NOMO-1 treated with dmso at 0.1 percent for 144 hours (cell line): Measurements from ENCODE around the gene PPIL1.
A peak's percentile ranks its signal among the peaks of the same experiment; 100 is the strongest.
"Not testable (repeated sequence)": the region's sequence is repeated elsewhere in the genome, so short reads cannot be mapped to it uniquely, and the experiment has no call there.

Experiments
- DNase-seq: peaks from one replicate; lab custom pipeline; 2025; ENCODE audit not compliant: unreplicated experiment; lab: John Stamatoyannopoulos, UW

Gene PPIL1

DNA sequence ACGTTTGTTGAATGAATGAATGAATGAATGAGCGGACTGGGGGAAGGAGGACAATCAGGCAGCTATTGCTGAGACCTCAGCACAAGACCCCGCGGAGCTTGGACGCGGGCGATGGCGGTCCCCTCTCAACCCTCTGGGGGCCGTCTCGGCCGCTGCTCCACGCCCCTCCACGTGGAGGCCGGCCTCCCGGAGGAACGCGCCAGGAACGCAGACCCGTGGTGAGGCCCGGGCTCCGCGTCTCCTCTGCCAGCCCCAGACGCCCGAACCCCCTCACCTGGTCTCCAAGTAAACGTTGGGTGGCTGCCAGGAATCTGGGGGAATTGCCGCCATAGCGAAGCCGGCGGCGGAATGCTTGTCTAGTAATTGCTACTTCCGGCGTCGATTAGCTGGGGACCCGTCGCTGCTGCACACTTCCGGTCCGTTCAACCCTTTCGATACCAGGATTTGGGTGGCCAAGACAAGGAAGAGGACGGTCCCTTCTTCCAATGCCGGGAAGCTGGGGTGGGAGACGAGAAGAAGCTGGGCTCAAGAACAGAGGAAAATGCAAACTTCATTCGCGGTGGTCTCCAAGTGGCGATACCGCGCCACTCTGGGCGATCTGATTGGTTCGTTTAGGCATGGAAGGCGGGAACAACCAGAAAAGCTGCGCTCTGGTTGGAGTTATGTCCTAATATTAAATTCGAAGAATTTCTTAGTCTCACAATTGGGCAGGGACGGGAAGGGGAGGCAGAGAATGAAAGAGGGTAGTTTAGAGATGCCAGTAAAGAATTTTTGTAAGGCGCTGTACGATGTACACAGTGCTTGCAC, at the start of gene PPIL1:
Gene PPIL1, minus strand, starts transcription at position 361 of the 807 bp plus-strand sequence. Its CDS starts 31 bp downstream, at position 330.
- DNase-seq, result peak; percentile 84

DNA sequence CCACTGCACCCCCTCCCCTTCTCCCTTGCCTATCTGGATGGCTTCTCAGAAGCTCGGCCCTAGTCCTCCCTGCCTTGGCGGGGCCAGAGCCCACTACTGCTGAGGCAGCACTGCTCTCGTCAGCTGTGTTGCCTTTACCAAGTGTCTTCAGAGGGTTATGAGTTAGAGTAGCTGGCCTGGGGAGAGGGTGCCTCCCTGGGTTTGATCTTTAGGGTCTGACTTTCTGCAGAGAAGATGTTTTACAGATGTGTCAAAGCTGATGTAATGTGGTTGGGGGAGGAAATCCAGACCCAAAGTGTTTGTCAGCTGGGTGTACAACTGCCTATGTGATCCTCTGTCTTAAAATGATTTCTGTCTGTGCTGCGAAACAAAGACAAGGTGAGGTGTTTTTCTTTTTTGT, 49.5 kb upstream of the PPIL1 start:
- DNase-seq, result no peak

DNA sequence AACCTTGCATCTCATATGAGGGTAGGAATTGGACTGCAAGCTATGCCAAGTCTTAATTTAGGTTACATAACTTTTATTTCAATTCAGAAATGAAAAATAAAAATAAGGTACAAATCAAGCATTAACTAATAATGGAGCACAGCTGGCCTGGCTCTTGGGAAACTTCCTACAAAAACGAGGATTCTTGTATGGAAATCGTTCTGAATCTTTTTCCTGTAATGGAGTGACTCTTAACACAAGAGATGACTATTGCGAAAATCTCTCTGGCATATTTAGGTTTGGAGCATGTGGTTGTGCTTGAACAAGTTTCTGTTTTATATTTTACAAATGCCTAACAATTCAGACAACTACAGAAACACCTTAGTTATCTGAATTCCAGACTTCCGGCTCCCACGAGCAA, 45.9 kb upstream of the PPIL1 start:
- no peak for DNase-seq

DNA sequence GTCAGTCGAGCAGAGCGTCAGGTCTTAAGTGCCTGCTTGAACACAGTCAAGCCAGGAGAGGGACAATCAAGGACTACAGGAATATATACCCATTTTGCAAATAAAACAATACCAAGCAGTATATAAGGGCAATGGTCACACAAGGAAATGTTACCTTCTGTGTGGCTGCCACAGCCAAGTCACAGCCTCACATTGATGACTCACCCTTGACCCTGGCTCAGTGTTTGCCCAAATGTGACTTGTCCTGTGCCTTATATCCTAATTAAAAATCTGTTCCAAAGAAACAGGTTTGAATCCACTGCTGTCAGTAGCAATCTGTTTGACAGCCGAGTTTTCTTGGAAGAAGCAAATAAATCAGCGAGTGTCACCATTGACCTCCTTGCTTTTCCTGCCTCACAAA, 45.4 kb upstream of the PPIL1 start:
- no peak for DNase-seq

DNA sequence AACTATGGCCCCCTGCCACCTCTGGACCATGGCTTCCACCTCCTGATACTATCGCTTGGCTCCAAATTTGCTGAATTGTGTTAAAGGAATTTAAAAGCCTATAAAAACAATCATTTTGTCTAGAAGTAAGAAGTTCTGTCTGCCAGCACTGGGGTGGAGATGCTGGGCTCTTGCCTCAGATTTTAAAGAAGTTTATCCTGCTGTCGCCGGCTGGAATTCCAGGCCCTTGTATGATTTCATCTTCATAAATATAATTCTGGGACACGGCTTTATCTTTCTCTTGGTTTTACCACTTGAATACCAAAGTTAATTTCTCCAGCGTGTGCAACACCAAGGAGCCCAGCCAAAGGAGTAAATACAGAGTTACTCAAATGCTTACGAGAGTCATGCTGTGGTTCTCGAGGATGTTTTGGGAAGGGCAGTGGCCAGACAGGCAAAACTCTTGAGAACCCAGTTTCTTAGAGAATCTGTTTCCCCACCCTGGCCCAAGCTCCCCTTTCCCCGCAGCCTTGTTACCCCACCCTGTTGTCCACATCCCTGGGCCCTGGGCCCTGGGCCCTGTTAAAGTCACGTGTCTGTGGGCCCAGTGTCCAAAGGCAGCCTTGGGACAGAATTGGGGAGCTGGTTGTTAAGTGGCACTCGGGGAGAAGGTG, 43.1 kb upstream of the PPIL1 start:
- no peak for DNase-seq

DNA sequence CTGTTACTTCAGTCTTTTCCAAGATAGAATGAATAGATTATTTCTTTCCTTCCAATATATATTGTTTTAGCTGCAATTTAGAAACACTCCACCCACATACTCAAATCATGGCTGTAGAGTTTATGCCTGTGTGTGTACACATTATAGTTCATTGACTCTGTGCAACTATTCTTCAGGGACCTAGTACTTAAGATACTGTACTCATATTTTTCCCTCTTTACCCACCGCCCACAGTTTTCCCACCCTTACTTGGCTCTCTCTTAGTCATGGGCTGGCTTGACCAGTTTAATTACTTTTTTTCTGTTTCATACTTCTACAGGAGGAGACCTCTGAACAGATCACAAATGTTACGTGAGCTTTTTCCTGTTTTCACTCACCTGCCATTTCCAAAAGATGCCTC, 41.5 kb upstream of the PPIL1 start:
- DNase-seq, result no peak

DNA sequence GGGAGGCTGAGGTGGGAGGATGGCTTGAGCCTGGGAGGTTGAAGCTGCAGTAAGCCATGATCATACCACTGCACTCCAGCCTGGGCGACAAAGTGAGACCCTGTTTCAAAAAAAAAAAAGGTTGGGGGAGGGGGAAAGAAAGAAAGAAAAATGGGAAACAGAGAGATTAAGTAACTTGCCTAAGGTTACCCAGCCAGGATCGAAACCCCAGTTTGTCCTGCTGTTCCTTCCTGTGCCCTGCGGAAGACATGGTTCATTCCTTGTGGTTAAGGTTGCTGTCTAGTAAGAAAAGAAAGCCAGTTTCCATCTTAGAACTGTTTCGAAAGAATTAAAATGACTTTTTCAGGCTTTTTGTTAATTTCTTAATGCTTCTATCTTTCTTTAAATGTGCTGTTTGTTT, 41.0 kb upstream of the PPIL1 start:
- no peak for DNase-seq

DNA sequence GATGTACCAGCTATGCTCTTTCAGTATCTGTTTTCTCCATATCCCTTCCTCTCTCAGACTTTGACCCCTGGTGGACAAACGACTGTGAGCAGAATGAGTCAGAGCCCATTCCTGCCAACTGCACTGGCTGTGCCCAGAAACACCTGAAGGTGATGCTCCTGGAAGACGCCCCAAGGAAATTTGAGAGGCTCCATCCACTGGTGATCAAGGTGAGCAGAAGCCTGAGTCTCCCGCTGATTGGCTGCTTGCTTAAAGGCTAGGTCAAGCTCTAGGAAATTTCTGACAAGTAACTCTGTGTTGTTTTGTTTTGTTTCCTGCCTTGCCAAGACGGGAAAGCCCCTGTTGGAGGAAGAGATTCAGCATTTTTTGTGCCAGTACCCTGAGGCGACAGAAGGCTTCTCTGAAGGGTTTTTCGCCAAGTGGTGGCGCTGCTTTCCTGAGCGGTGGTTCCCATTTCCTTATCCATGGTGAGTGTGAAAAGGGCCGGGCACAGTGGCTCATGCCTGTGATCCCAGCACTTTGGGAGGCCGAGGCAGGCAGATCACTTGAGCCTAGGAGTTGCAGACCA, 39.7 kb upstream of the PPIL1 start:
- DNase-seq, result no peak

DNA sequence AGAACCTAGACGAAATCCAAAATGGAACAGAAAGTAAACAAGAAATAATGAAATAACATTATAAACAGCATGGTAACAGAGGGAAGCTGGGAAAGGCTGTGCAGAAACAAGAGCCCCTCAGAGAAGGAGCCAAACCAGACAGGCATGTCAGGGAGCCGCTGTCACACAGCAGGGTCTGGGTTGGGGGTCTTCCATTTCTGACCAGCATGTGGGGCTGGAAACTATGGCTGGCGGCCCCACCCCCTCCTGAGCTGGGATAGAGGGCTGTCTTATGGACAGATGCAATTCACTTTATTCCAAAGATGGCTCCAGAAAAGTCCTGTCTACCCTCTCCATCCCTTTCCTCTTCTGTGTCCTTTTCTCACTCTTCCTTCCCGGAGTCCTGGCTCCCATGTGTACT, 38.5 kb upstream of the PPIL1 start:
- no peak for DNase-seq

DNA sequence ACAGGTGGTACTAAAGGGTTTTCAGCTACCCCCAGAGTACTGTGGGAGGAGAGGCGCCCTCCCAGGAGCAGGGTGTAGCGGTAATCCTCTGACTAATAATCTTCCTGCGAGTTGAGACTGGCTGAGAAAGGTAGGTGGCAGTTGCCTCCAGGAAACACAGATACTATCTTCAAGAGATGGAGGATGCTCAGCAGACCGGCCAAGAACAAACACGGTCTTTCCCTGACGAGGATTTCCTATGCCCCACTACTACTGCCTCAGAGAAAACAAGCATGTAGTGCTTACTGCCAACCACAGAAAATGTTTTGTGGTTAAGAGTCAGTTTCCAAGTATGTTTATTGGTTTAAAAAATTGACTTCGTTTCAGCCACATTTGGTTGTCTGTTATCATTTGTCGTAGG, 38.0 kb upstream of the PPIL1 start:
- no peak for DNase-seq

DNA sequence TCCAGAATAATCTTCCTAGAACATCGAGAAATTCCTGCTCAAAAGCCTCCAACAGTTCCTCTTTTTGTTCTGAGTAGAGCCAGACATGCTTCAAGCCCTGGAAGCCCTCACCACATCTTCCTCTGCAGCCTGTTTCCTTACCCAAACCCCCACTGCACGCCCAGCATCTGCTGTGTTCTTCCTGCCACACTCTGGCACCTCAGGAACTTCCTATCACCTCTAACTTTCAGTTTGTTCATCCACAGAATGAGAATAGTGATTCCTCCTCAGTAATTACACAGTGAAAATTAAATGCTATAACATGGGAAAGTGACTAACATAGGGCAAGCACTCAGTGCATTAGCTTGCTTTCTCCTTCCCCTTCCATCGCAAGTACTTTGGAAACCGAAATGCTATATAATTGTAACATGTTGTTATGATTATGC, 37.4 kb upstream of the PPIL1 start:
- no peak for DNase-seq

DNA sequence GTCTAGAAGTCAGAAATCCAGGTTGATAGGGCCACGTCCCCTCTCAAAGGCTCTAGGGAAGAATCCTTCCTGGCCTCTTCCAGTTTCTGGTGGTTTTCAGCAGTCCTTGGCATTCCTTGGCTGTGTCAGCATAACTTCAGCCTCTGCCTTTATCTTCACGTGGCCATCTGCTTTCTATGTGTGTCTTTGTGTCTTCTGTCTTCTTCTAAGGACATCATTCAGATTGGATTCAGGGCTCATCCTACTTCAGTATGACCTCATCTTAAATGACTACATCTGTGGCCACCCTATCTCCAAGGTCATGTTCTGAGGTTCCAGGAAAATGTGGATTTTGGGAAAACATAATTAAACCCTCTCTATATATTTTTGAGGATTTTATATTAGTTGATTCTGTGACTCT, 34.1 kb upstream of the PPIL1 start:
- no peak for DNase-seq

DNA sequence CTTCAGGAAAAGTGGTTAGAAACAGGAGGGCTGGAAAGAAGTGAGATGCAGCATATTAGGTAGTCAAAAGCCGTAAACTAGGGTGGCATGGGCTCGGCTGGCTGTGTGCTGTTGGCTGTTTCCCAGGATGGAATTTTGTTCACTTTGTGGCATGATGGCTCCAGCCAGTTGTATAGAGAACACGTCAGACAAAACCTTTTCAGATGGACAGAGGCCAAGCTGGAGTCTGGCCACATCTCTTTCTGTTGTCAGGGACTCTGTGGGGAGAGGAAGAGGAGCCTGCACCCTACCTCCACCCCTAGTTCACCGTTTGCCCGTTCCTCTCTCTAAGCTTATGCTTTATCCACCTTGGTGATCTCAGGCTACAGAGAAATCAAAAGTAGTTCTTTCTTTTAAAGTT, 33.2 kb upstream of the PPIL1 start:
- no peak for DNase-seq

DNA sequence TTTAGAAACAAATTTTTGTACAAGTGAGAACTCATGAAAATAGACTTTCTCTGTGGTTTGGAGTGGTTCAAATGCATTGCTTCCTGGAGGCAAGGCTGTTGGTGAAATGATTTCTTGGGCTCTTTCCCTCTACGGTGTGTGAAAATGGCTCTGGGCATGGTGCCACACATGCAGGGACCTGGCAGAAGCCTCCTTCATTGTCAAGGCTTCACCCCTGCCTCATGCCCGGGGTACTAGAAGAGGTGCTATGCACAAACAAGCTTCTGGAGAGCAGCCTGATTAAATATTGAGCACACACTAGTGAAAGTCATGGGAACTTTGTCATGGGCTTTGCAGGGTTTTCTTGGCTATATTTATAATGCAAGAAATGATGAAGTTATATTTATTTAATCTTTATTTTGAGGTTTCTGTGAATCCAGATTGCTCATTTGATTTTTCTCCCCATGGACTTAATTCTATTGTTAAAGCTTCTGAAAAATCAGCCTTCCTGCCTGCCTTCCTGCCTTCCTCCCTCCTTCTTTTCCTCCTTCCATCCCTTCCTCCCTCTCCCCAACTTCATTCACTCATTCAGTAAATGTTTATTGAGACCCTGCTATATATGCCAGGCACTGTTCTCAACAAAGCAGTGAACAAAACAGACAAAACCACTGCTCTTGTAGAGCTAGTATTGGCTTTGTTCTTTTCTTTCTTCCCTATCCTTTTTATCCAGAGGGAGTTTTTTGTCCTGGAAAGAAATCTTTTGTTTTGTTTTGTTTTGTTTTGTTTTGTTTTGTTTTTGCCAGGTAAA, 32.1 kb upstream of the PPIL1 start:
- no peak for DNase-seq

DNA sequence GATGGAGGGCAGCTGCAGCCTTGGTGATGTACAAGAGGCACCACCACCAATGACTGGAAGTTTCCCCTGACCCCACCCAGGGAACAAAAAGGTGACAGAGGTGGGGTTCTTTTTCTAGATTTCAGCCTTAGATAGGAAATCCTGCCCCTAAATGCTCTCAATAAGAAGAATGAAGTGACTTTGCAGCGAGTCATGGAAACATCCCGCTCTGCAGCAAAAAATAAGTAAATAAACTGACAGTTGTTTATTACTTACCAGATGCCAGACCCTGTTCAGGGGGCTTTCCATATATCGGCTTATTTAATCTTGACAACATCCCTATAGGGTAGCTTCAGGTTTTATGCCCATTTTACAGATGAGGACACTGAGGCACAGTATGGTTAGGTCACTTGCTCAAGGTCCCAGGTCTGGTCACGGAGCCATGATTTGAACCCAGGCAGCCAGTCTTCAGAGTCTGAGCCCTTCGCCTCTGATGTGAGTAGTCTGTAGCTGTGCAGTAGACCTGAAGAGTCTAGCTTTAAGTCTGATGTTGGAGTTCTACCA, 30.3 kb upstream of the PPIL1 start:
- no peak for DNase-seq

DNA sequence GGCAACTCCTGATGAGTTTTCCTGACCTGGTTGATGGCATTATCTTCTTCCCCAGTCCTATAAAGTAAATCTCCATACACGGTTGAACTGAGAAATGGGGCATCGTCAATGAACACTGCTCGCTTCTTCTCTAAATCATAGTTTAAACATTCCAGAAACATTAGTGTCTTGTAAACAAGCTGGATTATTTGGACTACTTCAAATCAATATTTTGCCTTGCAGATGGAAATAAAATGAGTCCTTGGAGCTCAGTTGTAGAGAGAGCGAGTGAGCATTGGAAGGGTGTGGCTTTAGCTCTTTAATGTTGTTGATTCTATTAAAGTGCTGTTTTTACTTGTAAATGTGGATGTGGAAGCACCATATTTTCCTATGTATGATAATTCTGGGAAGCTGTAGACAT, 29.5 kb upstream of the PPIL1 start:
- no peak for DNase-seq

DNA sequence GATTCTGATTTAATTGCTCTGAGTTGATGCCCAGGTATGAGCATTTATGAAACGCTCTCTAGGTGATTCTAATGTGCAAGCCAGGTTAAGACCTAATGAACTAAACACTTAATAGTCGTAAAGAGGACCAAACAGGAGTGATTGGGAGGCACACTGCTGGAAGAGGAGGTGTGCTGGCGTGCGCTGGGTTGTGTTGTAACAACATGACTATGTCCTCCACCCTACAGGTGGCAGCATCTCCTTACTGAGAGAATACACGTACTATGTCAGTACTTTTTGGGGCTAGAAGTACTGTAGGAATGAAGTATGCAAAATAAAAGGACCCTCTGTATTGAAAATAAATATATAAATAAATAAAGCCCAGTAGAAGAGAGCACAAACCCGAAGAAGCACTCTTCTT, 23.0 kb upstream of the PPIL1 start:
- DNase-seq, result no peak

DNA sequence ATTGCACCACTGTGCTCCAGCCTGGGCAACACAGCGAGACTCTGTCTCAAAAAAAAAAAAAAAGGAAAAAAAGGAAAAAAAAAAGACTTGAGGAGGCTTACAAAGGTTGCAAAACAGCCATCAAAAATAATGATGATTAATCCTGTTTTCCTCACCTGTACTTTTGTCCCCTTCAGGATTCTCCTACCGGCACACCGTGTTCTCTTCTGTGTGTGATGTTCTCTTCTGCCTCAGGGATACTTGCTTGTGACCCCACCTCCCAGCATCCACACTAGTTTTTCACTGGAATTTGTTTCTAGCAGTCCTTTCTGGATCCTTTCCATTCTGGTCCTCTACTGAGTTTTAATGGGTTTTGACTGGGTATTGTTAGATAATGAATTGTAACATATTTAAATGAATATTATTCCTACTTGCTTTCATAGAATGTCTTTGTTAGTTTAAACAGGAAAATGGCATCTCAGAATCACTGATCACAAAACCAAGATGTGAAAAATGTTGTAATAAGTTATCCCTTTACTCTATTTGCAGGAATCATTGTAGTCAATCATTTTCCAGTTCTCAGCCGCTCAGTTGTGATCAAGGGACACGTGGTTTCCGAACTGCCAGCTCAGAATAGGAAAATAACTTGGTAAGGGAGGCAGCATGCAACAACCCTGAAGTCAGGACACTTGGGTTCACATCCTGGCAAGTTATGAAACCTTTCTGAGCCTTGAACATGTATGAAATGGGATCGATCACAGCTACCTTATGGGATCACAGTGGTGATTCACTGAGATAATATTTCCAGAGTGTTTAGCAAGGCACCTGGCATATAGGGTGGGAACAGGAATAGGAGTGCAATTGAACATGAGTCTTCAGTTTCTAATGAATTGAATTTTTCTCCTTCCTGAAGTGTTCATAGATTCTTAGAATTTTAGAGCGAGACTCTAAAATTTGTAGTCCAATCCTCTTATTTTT, 19.7 kb upstream of the PPIL1 start:
- DNase-seq, result no peak

DNA sequence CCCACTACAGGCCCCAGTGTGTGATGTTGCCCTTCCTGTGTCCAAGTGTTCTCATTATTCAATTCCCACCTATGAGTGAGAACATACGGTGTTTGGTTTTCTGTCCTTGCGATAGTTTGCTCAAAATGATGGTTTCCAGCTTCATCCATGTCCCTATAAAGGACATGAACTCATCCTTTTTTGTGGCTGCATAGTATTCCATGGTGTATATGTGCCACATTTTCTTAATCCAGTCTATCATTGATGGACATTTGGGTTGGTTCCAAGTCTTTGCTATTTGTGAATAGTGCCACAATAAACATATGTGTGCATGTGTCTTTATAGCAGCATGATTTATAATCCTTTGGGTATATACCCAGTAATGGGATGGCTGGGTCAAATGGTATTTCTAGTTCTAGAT, 16.6 kb upstream of the PPIL1 start:
- not testable (repeated sequence) for DNase-seq

DNA sequence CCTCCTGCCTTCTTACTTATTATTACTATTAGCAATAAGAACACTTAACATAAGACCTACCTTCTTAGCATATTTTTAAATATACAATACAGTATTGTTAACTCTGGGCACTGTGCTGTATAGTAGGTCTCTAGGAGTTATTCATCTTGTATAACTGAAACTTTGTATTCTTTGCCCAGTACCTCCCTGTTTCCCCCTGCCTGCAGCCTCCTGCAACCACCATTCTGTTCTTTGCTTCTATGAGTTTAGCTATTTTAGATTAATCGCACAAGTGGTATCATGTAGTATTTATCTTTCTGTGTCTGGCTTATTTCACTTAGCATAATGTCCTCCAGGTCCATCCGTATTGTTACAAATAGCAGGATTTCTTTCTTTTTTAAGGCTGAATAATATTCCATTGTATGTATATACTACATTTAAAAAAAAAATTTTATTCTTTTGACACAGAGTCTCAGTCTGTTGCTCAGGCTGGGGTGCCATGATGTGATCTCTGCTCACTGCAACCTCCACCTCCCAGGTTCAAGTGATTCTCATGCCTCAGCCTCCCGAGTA, 15.6 kb upstream of the PPIL1 start:
- DNase-seq, result no peak
